ENCODE data around the gene AMOTL1.

DNA sequence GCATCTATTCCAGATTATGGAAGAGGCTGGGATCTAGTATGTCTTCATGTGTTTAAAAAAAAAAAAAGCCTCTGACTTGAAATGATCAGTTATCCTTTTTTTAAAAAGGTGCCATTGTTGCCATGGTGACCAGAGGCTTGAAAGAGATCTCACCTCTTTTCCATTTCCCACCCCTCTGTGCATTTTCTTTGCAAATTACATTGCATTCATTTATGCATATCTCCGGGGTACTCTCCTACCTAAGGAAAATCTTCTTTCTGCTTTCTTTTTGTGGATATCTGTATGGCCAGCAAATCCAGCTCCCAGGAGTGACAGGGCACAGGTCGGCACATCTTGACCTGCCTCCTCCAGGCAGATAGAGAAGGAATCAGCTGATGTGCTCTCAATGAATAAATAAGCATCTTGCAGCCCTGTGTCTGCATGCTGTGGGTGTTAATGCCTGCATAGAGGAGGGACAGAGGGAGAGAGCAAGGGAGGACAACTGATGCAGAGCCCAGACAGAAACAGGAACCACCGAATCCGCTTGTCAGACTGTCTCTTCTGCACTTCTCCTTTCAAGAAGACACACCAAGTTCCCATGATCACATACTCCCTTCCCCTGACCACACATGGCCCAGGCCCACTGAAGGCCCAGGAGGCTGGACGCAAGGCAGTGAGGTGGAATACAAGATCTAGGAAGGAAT is 154.3 kb downstream of the AMOTL1 start:
- TF ChIP-seq POLR2A (IDR thresholded peaks at IDR 0.05; ENCODE audit: low read depth, low read length) (no peak), CTCF (IDR thresholded peaks at IDR 0.05; ENCODE audit: extremely low read depth in 1 of 2, insufficient read depth in 1 of 2, low read depth in 1 of 2, low read length in 2 of 2) (no peak), GATA2 (IDR thresholded peaks at IDR 0.05; ENCODE audit: insufficient read depth, insufficient read length, low read depth, low read length) (no peak), POLR2AphosphoS5 (IDR thresholded peaks at IDR 0.05; ENCODE audit: insufficient read depth, low read depth, low read length) (no peak), EZH2 (IDR thresholded peaks at IDR 0.05; ENCODE audit: borderline replicate concordance, low read depth, low read length, severe bottlenecking) (no peak), JUN (IDR thresholded peaks at IDR 0.05; ENCODE audit: borderline replicate concordance, insufficient read depth, insufficient read length, low read depth) (no peak), MYC (IDR thresholded peaks at IDR 0.05; ENCODE audit: low read depth, low read length) (no peak), FOS (IDR thresholded peaks at IDR 0.05; ENCODE audit: borderline replicate concordance, insufficient read depth, low read length) (no peak)
- TF ChIP-seq, protein P1, sequence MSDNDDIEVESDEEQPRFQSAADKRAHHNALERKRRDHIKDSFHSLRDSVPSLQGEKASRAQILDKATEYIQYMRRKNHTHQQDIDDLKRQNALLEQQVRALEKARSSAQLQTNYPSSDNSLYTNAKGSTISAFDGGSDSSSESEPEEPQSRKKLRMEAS (IDR thresholded peaks at IDR 0.05; ENCODE audit: insufficient read depth, insufficient read length), result no peak

Data from endothelial cell of umbilical vein (primary cell).